GM12891 (cell line): Measurements from ENCODE around the gene RBM23.
A peak's percentile ranks its signal among the peaks of the same experiment; 100 is the strongest.

ENCODE experiments used
- POLR2A ChIP-seq: IDR thresholded peaks from 2 replicates; pipeline ENCODE4 v1.6.1; 2011; ENCODE audit warnings: low read depth, low read length, control low read depth
- POLR2AphosphoS5 ChIP-seq: IDR thresholded peaks from 2 replicates; pipeline ENCODE4 v1.6.1; 2011; ENCODE audit warnings: low read depth, low read length, control low read depth
- SPI1 ChIP-seq: IDR thresholded peaks from 2 replicates; pipeline ENCODE4 v1.6.1; 2011; ENCODE audit warnings: low read depth, low read length, control low read depth
- TAF1 ChIP-seq: IDR thresholded peaks from 2 replicates; pipeline ENCODE4 v1.6.1; 2011; ENCODE audit warnings: low read depth, low read length, control low read depth

DNA sequence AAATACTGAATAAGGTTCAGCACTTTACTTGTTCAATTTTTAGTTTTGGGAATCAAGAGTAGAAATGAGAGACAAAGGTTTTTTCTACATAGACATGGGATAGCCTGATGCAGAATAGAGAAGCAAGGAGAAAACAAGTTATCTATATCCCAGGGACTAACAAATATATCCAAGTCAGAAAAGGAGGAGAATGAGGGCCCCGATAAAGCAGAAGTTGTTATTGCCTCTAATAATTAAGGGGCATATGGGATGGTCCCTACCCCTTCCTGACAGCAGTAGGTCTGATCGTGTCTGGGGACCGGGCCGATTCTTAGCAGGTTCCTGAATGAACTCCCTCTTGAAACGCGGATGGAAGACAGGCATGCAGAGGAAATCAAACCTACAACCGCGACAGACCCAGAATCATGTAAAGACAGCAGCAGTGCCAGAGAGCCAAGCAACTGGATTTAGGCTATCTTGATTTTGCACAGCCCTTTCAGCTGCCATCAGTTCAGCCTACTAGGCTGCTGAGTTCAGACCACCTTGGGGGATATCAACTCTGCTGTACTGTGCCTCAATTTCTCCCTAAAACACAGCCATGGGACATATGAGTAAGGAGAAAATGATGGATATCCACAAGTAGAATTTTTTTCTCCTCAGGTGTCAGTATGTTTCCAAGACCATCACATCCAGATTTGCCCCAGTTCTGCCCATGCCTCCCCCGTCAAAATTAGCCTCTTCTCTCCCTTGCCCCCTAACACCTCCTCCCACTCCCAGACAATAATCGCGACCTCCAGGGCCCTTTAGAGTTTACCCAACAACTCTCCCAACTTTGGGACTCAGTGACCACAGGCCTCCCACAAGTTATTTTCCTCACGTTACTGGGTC, 9.5 kb upstream of the RBM23 start:
- peak; percentile 37; the same call in 1 of the 2 replicates for TF ChIP-seq POLR2AphosphoS5
- no peak for TF ChIP-seq POLR2A
- TF ChIP-seq TAF1, result no peak
- no peak for TF ChIP-seq SPI1
